A549 (cell line): ENCODE measurements around the gene GPX3. TPM values are rescaled to one million over a fixed set of nuclear protein-coding genes. Genes with fewer than 3 reads are reported as not detected.

ENCODE experiments used
- ATAC-seq, 2 experiments: fragments of 200-7000 bp in 1 of 2; fragments of >200 bp in 1 of 2; cut with Nextera tagmentation in 1 of 2; cut with Tn5 transposase in 1 of 2; 3 replicates each; pipeline versions ENCODE4 v1.8.0 to v1.9.1; 2018 to 2020; ENCODE audit warnings: mild to moderate bottlenecking in 1 of 2, moderate library complexity in 1 of 2
- CTCF ChIA-PET: fragments of 300-600 bp; sonication (Branson Sonifier 250); formaldehyde crosslinking; extraction: SDS; loops from one replicate; lab custom pipeline; 2021; ENCODE audit warnings: antibody characterized with exemption, inconsistent platforms; lab: Yijun Ruan, JAX
- POLR2A ChIA-PET: fragments of 350-600 bp; formaldehyde crosslinking; extraction: SDS; loops from one replicate; lab custom pipeline; 2021; ENCODE audit warnings: antibody characterized with exemption, inconsistent platforms; lab: Yijun Ruan, JAX
- DNase-seq, 2 experiments: peaks; one replicate each; pipeline versions ENCODE4 v3.0.0 to v3.0.0-alpha.2; 2011 to 2016; ENCODE audit warnings: low read depth in 1 of 2, low spot score in 1 of 2
- FAIRE-seq: peaks from 2 replicates; lab custom pipeline; 2011; peaks lifted over from hg19 to GRCh38; lab: Jason Lieb, UNC
- H3K27ac ChIP-seq, 2 experiments: fragments of >200 bp; sonication (Bioruptor Twin); formaldehyde crosslinking; 3 replicates each; pipeline ENCODE4 v1.5.1; 2016 to 2017
- H3K4me1 ChIP-seq: fragments of >200 bp; sonication (Bioruptor Twin); formaldehyde crosslinking; 3 replicates; pipeline ENCODE4 v1.6.1; 2016
- H3K4me2 ChIP-seq: fragments of >200 bp; sonication (Bioruptor Twin); formaldehyde crosslinking; 3 replicates; pipeline ENCODE4 v1.6.1; 2016
- H3K4me3 ChIP-seq: fragments of >200 bp; sonication (Bioruptor Twin); formaldehyde crosslinking; 3 replicates; pipeline ENCODE4 v1.5.1; 2016
- H3K9me3 ChIP-seq: fragments of >200 bp; sonication (Bioruptor Twin); formaldehyde crosslinking; 3 replicates; pipeline ENCODE4 v1.6.1; 2016
- CBX8 ChIP-seq: fragments of 200-600 bp; sonication (generic); IDR thresholded peaks from 2 replicates; pipeline ENCODE4 v1.6.1; 2016
- EHF ChIP-seq: fragments of 250-450 bp; sonication (Bioruptor Pico); IDR thresholded peaks from 2 replicates; pipeline ENCODE4 v1.5.0; 2020; ENCODE audit warnings: mild to moderate bottlenecking
- ESRRA ChIP-seq: fragments of 150-350 bp; IDR thresholded peaks from 2 replicates; pipeline ENCODE4 v1.6.1; 2014; ENCODE audit warnings: mild to moderate bottlenecking, low read length, borderline replicate concordance
- FOSL2 ChIP-seq, 2 experiments: fragments of 450-650 bp in 1 of 2; fragments of >200 bp in 1 of 2; sonication (Bioruptor Twin) in 1 of 2; formaldehyde crosslinking; IDR thresholded peaks; 2 replicates each; pipeline versions ENCODE4 v1.5.0 to v1.6.1; 2016 to 2020; ENCODE audit warnings: mild to moderate bottlenecking in 1 of 2, moderate library complexity in 1 of 2
- GATA3 ChIP-seq: IDR thresholded peaks from 2 replicates; pipeline ENCODE4 v1.6.1; 2012; ENCODE audit warnings: borderline replicate concordance
- HDAC2 ChIP-seq: fragments of 200-600 bp; sonication (generic); IDR thresholded peaks from 2 replicates; pipeline ENCODE4 v1.6.1; 2016
- HOXB13 ChIP-seq: fragments of 250-450 bp; sonication (Bioruptor Pico); IDR thresholded peaks from 2 replicates; pipeline ENCODE4 v1.5.0; 2020; ENCODE audit warnings: low read depth, mild to moderate bottlenecking, moderate library complexity
- MAZ ChIP-seq: fragments of 150-350 bp; IDR thresholded peaks from 2 replicates; pipeline ENCODE4 v1.6.1; 2014; ENCODE audit warnings: antibody characterized with exemption, low read depth, low read length, borderline replicate concordance
- NR3C1 ChIP-seq: fragments of >200 bp; sonication (Bioruptor Twin); formaldehyde crosslinking; IDR thresholded peaks from 3 replicates; pipeline ENCODE4 v1.6.1; 2017
- RAD21 ChIP-seq, 2 experiments: fragments of >200 bp in 1 of 2; sonication (Bioruptor Twin) in 1 of 2; formaldehyde crosslinking in 1 of 2; IDR thresholded peaks in 1 of 2; conservative IDR thresholded peaks in 1 of 2; 2 replicates in 1 of 2; 3 replicates in 1 of 2; pipeline ENCODE4 v1.6.1; 2012 to 2018; ENCODE audit warnings: inconsistent platforms in 1 of 2
- RNF2 ChIP-seq: fragments of 200-600 bp; sonication (generic); IDR thresholded peaks from 2 replicates; pipeline ENCODE4 v1.6.1; 2016; ENCODE audit warnings: low read depth, mild to moderate bottlenecking, antibody characterized with exemption, moderate library complexity, borderline replicate concordance
- TFCP2L1 ChIP-seq: fragments of 250-450 bp; sonication (Bioruptor Pico); IDR thresholded peaks from 2 replicates; pipeline ENCODE4 v1.5.0; 2021; ENCODE audit warnings: mild to moderate bottlenecking
- TP53 ChIP-seq: fragments of 250-450 bp; sonication (Bioruptor Pico); IDR thresholded peaks from 2 replicates; pipeline ENCODE4 v1.5.0; 2021; ENCODE audit warnings: mild to moderate bottlenecking, moderate library complexity
- ZSCAN20 ChIP-seq: fragments of 250-450 bp; sonication (Bioruptor Pico); IDR thresholded peaks from 2 replicates; pipeline ENCODE4 v1.8.0; 2022; ENCODE audit warnings: mild to moderate bottlenecking, moderate library complexity
- WGBS: methylation state at CpG from one replicate; pipeline ENCODE4 v1.1.6; 2017; ENCODE audit errors: missing lambda C conversion rate; 5-methylcytosine and 5-hydroxymethylcytosine counted together
- polyA plus RNA-seq, 4 experiments: library from polyadenylated mRNA; depleted of rRNA in 3 of 4; stranded (reverse); fragments of >200 nt; fragmentation: RNase III in 1 of 4; extraction: RNeasy Plus Mini Kit Qiagen cat#74134 plus additional on column Dnase treatment in 1 of 4; gene quantifications; 2 replicates in 3 of 4; 3 replicates in 1 of 4; pipeline ENCODE4 v1.2.3, GENCODE V29; 2011 to 2017
- TF ChIP-seq, protein P1 (sequence below): fragments of 200-600 bp; sonication (generic); IDR thresholded peaks from 2 replicates; pipeline ENCODE4 v1.6.1; 2016; ENCODE audit warnings: antibody characterized with exemption, mild to moderate bottlenecking, moderate library complexity
- TF ChIP-seq, protein P2 (sequence below): IDR thresholded peaks from 2 replicates; pipeline ENCODE4 v1.6.1; 2012; ENCODE audit warnings: low read depth, borderline replicate concordance
- TF ChIP-seq, protein P3 (sequence below): fragments of 450-650 bp; IDR thresholded peaks from 2 replicates; pipeline ENCODE4 v1.6.1; 2014; ENCODE audit warnings: antibody characterized with exemption
- TF ChIP-seq, protein P4 (sequence below): fragments of >200 bp; sonication (Bioruptor Twin); formaldehyde crosslinking; IDR thresholded peaks from 3 replicates; pipeline ENCODE4 v1.6.1; 2016
- TF ChIP-seq, protein P5 (sequence below): fragments of >200 bp; sonication (Bioruptor Twin); formaldehyde crosslinking; IDR thresholded peaks from 3 replicates; pipeline ENCODE4 v1.5.1; 2016
- TF ChIP-seq, protein P6 (sequence below): fragments of 250-450 bp; sonication (Bioruptor Pico); IDR thresholded peaks from 2 replicates; pipeline ENCODE4 v1.5.0; 2021; ENCODE audit warnings: mild to moderate bottlenecking, moderate library complexity, borderline replicate concordance

The GPX3 gene
- polyA plus RNA-seq, 2 of the 4 experiments (the other 2 are of a cell fraction), result 16.2 to 26.4 TPM

DNA sequence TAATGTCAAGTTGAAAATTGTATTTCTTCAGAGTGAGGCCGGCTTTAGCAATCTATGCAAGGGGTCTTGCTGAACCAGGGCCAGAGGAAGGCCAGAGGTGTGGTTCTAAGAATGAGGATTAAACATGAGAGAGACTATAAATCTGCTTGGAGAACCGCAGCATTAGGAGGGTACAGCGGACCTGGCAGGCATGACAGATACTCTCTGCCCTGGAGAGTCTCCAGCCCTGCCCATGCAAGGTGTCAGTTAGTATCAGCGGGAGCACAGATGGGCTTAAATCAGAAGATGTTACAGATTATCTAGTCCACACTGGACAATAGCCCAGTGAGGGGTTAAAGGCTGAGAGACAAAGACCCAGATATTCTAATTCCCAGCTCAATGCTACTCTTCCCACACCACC, 11.5 kb upstream of the GPX3 start (continued):
- TF ChIP-seq, protein P1, sequence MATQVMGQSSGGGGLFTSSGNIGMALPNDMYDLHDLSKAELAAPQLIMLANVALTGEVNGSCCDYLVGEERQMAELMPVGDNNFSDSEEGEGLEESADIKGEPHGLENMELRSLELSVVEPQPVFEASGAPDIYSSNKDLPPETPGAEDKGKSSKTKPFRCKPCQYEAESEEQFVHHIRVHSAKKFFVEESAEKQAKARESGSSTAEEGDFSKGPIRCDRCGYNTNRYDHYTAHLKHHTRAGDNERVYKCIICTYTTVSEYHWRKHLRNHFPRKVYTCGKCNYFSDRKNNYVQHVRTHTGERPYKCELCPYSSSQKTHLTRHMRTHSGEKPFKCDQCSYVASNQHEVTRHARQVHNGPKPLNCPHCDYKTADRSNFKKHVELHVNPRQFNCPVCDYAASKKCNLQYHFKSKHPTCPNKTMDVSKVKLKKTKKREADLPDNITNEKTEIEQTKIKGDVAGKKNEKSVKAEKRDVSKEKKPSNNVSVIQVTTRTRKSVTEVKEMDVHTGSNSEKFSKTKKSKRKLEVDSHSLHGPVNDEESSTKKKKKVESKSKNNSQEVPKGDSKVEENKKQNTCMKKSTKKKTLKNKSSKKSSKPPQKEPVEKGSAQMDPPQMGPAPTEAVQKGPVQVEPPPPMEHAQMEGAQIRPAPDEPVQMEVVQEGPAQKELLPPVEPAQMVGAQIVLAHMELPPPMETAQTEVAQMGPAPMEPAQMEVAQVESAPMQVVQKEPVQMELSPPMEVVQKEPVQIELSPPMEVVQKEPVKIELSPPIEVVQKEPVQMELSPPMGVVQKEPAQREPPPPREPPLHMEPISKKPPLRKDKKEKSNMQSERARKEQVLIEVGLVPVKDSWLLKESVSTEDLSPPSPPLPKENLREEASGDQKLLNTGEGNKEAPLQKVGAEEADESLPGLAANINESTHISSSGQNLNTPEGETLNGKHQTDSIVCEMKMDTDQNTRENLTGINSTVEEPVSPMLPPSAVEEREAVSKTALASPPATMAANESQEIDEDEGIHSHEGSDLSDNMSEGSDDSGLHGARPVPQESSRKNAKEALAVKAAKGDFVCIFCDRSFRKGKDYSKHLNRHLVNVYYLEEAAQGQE, result no peak

DNA sequence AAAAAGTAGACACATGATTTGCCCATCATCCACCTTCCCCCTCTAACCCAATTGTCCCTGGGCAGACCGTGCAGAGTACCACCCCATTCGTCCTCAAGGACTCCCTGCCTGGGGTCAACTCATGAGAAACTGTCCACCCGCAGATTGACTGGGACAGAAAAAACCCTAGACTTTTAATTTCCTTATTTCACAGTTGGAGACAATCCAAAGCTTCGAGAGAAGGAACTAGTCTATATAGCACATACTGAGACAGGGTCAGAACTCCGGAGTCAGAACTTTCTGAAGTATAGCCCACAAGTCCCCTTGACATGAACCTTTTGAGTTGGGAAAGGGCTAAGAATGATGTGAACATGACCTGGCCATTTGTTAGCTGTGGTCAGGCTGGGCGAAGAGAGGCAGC, 7.5 kb upstream of the GPX3 start:
- ChIA-PET POLR2A (no interaction called here), CTCF (interaction anchor here (1.1 to 3.7 kb wide), 5 partner anchors 8 to 304 kb away, joined by 3 to 11 read pairs (median 5); no protein-coding TSS in a partner anchor)
- ATAC-seq (no peak), FAIRE-seq (no peak), DNase-seq (no peak)
- 46% methylated on average over 6 of the region's 6 CpGs for WGBS
- TF ChIP-seq NR3C1, result no peak
- no peak for TF ChIP-seq CBX8
- TF ChIP-seq RAD21 (conservative IDR thresholded peaks at IDR 0.05 in 1 of 2, IDR thresholded peaks at IDR 0.05 in 1 of 2), result no peak
- TF ChIP-seq TFCP2L1 (CRISPR knock-in tag), result no peak
- no peak for TF ChIP-seq HDAC2
- no peak for TF ChIP-seq EHF (CRISPR knock-in tag)
- no peak for TF ChIP-seq MAZ
- TF ChIP-seq, protein P2, sequence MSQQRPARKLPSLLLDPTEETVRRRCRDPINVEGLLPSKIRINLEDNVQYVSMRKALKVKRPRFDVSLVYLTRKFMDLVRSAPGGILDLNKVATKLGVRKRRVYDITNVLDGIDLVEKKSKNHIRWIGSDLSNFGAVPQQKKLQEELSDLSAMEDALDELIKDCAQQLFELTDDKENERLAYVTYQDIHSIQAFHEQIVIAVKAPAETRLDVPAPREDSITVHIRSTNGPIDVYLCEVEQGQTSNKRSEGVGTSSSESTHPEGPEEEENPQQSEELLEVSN, result no peak
- TF ChIP-seq, protein P3, sequence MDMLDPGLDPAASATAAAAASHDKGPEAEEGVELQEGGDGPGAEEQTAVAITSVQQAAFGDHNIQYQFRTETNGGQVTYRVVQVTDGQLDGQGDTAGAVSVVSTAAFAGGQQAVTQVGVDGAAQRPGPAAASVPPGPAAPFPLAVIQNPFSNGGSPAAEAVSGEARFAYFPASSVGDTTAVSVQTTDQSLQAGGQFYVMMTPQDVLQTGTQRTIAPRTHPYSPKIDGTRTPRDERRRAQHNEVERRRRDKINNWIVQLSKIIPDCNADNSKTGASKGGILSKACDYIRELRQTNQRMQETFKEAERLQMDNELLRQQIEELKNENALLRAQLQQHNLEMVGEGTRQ, result no peak
- TF ChIP-seq ZSCAN20 (CRISPR knock-in tag), result no peak
- TF ChIP-seq FOSL2 (IDR thresholded peaks at IDR 0.05), result no peak
- TF ChIP-seq FOSL2 (CRISPR knock-in tag; IDR thresholded peaks at IDR 0.05), result no peak
- no peak for TF ChIP-seq RNF2
- no peak for TF ChIP-seq GATA3
- TF ChIP-seq, protein P4, sequence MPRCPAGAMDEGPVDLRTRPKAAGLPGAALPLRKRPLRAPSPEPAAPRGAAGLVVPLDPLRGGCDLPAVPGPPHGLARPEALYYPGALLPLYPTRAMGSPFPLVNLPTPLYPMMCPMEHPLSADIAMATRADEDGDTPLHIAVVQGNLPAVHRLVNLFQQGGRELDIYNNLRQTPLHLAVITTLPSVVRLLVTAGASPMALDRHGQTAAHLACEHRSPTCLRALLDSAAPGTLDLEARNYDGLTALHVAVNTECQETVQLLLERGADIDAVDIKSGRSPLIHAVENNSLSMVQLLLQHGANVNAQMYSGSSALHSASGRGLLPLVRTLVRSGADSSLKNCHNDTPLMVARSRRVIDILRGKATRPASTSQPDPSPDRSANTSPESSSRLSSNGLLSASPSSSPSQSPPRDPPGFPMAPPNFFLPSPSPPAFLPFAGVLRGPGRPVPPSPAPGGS, result no peak
- no peak for TF ChIP-seq ESRRA
- TF ChIP-seq, protein P5, sequence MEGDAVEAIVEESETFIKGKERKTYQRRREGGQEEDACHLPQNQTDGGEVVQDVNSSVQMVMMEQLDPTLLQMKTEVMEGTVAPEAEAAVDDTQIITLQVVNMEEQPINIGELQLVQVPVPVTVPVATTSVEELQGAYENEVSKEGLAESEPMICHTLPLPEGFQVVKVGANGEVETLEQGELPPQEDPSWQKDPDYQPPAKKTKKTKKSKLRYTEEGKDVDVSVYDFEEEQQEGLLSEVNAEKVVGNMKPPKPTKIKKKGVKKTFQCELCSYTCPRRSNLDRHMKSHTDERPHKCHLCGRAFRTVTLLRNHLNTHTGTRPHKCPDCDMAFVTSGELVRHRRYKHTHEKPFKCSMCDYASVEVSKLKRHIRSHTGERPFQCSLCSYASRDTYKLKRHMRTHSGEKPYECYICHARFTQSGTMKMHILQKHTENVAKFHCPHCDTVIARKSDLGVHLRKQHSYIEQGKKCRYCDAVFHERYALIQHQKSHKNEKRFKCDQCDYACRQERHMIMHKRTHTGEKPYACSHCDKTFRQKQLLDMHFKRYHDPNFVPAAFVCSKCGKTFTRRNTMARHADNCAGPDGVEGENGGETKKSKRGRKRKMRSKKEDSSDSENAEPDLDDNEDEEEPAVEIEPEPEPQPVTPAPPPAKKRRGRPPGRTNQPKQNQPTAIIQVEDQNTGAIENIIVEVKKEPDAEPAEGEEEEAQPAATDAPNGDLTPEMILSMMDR, result no peak
- TF ChIP-seq, protein P1, result no peak
- TF ChIP-seq, protein P6, sequence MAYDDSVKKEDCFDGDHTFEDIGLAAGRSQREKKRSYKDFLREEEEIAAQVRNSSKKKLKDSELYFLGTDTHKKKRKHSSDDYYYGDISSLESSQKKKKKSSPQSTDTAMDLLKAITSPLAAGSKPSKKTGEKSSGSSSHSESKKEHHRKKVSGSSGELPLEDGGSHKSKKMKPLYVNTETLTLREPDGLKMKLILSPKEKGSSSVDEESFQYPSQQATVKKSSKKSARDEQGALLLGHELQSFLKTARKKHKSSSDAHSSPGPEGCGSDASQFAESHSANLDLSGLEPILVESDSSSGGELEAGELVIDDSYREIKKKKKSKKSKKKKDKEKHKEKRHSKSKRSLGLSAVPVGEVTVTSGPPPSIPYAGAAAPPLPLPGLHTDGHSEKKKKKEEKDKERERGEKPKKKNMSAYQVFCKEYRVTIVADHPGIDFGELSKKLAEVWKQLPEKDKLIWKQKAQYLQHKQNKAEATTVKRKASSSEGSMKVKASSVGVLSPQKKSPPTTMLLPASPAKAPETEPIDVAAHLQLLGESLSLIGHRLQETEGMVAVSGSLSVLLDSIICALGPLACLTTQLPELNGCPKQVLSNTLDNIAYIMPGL (CRISPR knock-in tag), result no peak
- TF ChIP-seq TP53, result no peak
- TF ChIP-seq HOXB13 (CRISPR knock-in tag), result no peak
- Histone ChIP-seq H3K4me2 (no peak overlapping the region), H3K4me3 (no peak overlapping the region), H3K4me1 (no peaks in the 10 kb centered on the region), H3K27ac (no peak overlapping the region), H3K9me3 (no peaks in the 10 kb centered on the region)
